Panc1 (cell line): Measurements from ENCODE around the gene G6PC3. TPM values are rescaled to one million over a fixed set of nuclear protein-coding genes. Genes with fewer than 3 reads are reported as not detected.

Source experiments
- ATAC-seq: fragments of 200-7000 bp; cut with Tn5 transposase; 2 replicates; pipeline ENCODE4 v1.9.1; 2020; ENCODE audit warnings: mild to moderate bottlenecking, moderate library complexity
- BruUV-seq: library from RNA; stranded (reverse); fragments of 400-500 nt; replicated peaks from 2 replicates; lab custom pipeline; 2021; lab: Mats Ljungman, UMichigan
- CTCF ChIA-PET: fragments of 300-600 bp; sonication (Branson Sonifier 250); formaldehyde crosslinking; loops from one replicate; lab custom pipeline; 2022; ENCODE audit warnings: antibody characterized with exemption; lab: Charles Lee
- POLR2A ChIA-PET: fragments of 300-600 bp; sonication (Branson Sonifier 250); formaldehyde crosslinking; loops from one replicate; lab custom pipeline; 2022; ENCODE audit warnings: antibody characterized with exemption; lab: Charles Lee
- DNase-seq: peaks from one replicate; pipeline ENCODE4 v3.0.0-alpha.2; 2010; ENCODE audit warnings: low read depth, low spot score
- H3K27ac ChIP-seq: 2 replicates; pipeline ENCODE4 v1.5.1; 2011; ENCODE audit warnings: mild to moderate bottlenecking, low read length, inconsistent platforms
- H3K27me3 ChIP-seq: fragments of 200-500 bp; sonication (Bioruptor generic); 2 replicates; pipeline ENCODE4 v1.6.0; 2014; ENCODE audit warnings: low read length, inconsistent platforms; ENCODE audit not compliant: control insufficient read depth, insufficient read depth
- H3K36me3 ChIP-seq: fragments of 200-500 bp; sonication (Bioruptor generic); 2 replicates; pipeline ENCODE4 v1.5.1; 2014; ENCODE audit warnings: inconsistent platforms, mild to moderate bottlenecking, low read length, moderate library complexity; ENCODE audit not compliant: control insufficient read depth, insufficient read depth
- H3K4me1 ChIP-seq: 2 replicates; pipeline ENCODE4 v1.5.1; 2011; ENCODE audit warnings: inconsistent platforms, mild to moderate bottlenecking, low read length, moderate library complexity; ENCODE audit not compliant: control insufficient read depth, insufficient read depth
- H3K4me3 ChIP-seq, 2 experiments: 2 replicates each; pipeline ENCODE4 v1.5.1; 2011 to 2012; ENCODE audit warnings: low read depth in 2 of 2, low read length in 2 of 2, mild to moderate bottlenecking in 2 of 2, inconsistent platforms in 1 of 2, moderate library complexity in 1 of 2
- H3K9me3 ChIP-seq: fragments of 200-500 bp; sonication (Bioruptor generic); 2 replicates; pipeline ENCODE4 v1.5.1; 2014; ENCODE audit warnings: low read depth, mild to moderate bottlenecking, inconsistent platforms, low read length, moderate library complexity; ENCODE audit not compliant: control insufficient read depth, insufficient read depth
- CTCF ChIP-seq: fragments of 450-650 bp; IDR thresholded peaks from 2 replicates; pipeline ENCODE4 v1.5.1; 2017; ENCODE audit warnings: mild to moderate bottlenecking
- POLR2AphosphoS5 ChIP-seq: IDR thresholded peaks from 2 replicates; pipeline ENCODE4 v1.6.1; 2012; ENCODE audit warnings: mild to moderate bottlenecking, low read depth, low read length, moderate library complexity
- REST ChIP-seq, 2 experiments: IDR thresholded peaks; 2 replicates each; pipeline ENCODE4 v1.6.1; 2011 to 2012; ENCODE audit warnings: low read depth in 2 of 2, control low read depth in 1 of 2, low read length in 1 of 2, mild to moderate bottlenecking in 1 of 2, moderate library complexity in 1 of 2; ENCODE audit not compliant: insufficient read depth in 1 of 2
- SIN3A ChIP-seq: IDR thresholded peaks from 2 replicates; pipeline ENCODE4 v1.6.1; 2012; ENCODE audit warnings: low read depth, mild to moderate bottlenecking, low read length, moderate library complexity, borderline replicate concordance; ENCODE audit not compliant: insufficient read depth
- TCF7L2 ChIP-seq: IDR thresholded peaks from 2 replicates; pipeline ENCODE4 v1.6.1; 2011; ENCODE audit warnings: mild to moderate bottlenecking, low read depth, low read length, inconsistent platforms
- in situ Hi-C: cut with HindIII; loops from 2 replicates; pipeline ENCODE4 v1.10.0; 2016; ENCODE audit warnings: low sequenced_read_pairs, low pct_unique_long_range_greater_than_20kb
- intact Hi-C: fragments of 100-400 bp; cut with micrococcal nuclease; formaldehyde crosslinking; loops from one replicate; pipeline ENCODE4 v1.10.0; 2022; ENCODE audit not compliant: unreplicated experiment
- total RNA-seq: library from RNA; stranded (reverse); gene quantifications from one replicate; pipeline ENCODE4 v1.2.1, GENCODE V29; 2021; ENCODE audit not compliant: unreplicated experiment

The G6PC3 gene
- total RNA-seq, 1 experiment from 2014 or later: 42.7 TPM

- ATAC-seq (no peak), DNase-seq (no peak)
- H3K9me3 ChIP-seq: no peaks in the 10 kb centered on the region
- H3K4me3 ChIP-seq: no peak overlapping the region
- in situ Hi-C loops: no loop called here
- intact Hi-C loops: no loop called here
- H3K27me3 ChIP-seq: no peaks in the 10 kb centered on the region
- POLR2A ChIA-PET: no interaction called here
- H3K36me3 ChIP-seq: peaks cover 9% of the 10 kb centered on the region
- no peak overlapping the region for H3K27ac ChIP-seq
- no peaks in the 10 kb centered on the region for H3K4me1 ChIP-seq
- no TSS peak for BruUV-seq
- CTCF ChIA-PET: no interaction called here
- TF ChIP-seq TCF7L2: no peak
- TF ChIP-seq CTCF: no peak
- TF ChIP-seq POLR2AphosphoS5: no peak
- no peak for TF ChIP-seq SIN3A
- TF ChIP-seq REST (IDR thresholded peaks at IDR 0.05; ENCODE audit: insufficient read depth in 1 of 2, low read depth in 2 of 2, low read length in 1 of 2): no peak
Measured at GRCh38 chr17:44061446-44061845, 9.1 kb upstream of the G6PC3 start.

- Histone ChIP-seq H3K4me3 (no peak overlapping the region), H3K36me3 (peaks cover 9% of the 10 kb centered on the region), H3K27me3 (no peaks in the 10 kb centered on the region), H3K4me1 (peaks cover 8% of the 10 kb centered on the region), H3K9me3 (no peaks in the 10 kb centered on the region), H3K27ac (no peak overlapping the region)
- ChIA-PET CTCF (no interaction called here), POLR2A (no interaction called here)
- intact Hi-C loops (no loop called here), in situ Hi-C loops (no loop called here)
- TF ChIP-seq CTCF (no peak), REST (IDR thresholded peaks at IDR 0.05; ENCODE audit: insufficient read depth in 1 of 2, low read depth in 2 of 2, low read length in 1 of 2) (no peak), SIN3A (no peak), TCF7L2 (no peak), POLR2AphosphoS5 (no peak)
- DNase-seq (no peak), ATAC-seq (no peak)
- no TSS peak for BruUV-seq
Measured at GRCh38 chr17:44062871-44063270, 7.7 kb upstream of the G6PC3 start.
